Nephron (organoid): Measurements from ENCODE around the gene GPSM1.

Experiments
- H3K27ac Mint-ChIP-seq, 3 experiments: 2 replicates each; pipeline ENCODE4 v1.8.0; 2020; ENCODE audit warnings: mixed read lengths in 3 of 3, mild to moderate bottlenecking in 2 of 3, moderate library complexity in 1 of 3
- H3K27me3 Mint-ChIP-seq: 2 replicates; pipeline ENCODE4 v1.8.0; 2021; ENCODE audit warnings: low read depth, mild to moderate bottlenecking, moderate library complexity, mixed read lengths
- H3K36me3 Mint-ChIP-seq: 2 replicates; pipeline ENCODE4 v1.8.0; 2020; ENCODE audit warnings: low read depth, mixed read lengths
- H3K4me1 Mint-ChIP-seq: 2 replicates; pipeline ENCODE4 v1.8.0; 2020; ENCODE audit warnings: mixed read lengths
- H3K4me3 Mint-ChIP-seq, 3 experiments: 2 replicates each; pipeline ENCODE4 v1.8.0; 2020; ENCODE audit warnings: mild to moderate bottlenecking in 3 of 3, mixed read lengths in 3 of 3, moderate library complexity in 2 of 3
- H3K9me3 Mint-ChIP-seq: 2 replicates; pipeline ENCODE4 v1.8.0; 2020; ENCODE audit warnings: mixed read lengths
- CTCF ChIP-seq, 3 experiments: fragments of 200-600 bp; sonication (generic); IDR thresholded peaks; one replicate each; pipeline ENCODE4 v1.5.0; 2021; ENCODE audit warnings: antibody characterized with exemption in 3 of 3; ENCODE audit not compliant: unreplicated experiment in 3 of 3

The GPSM1 gene

GRCh38 chr9:136385015-136385414 lies 57.7 kb downstream of the GPSM1 start:
- Mint-ChIP-seq H3K9me3 (no peaks in the 10 kb centered on the region), H3K4me3 (no peak overlapping the region), H3K4me1 (no peaks in the 10 kb centered on the region), H3K36me3 (peaks cover 39% of the 10 kb centered on the region), H3K27ac (no peak overlapping the region), H3K27me3 (no peaks in the 10 kb centered on the region)
- no peak for TF ChIP-seq CTCF (IDR thresholded peaks at IDR 0.05; ENCODE audit: unreplicated experiment in 3 of 3)

DNA sequence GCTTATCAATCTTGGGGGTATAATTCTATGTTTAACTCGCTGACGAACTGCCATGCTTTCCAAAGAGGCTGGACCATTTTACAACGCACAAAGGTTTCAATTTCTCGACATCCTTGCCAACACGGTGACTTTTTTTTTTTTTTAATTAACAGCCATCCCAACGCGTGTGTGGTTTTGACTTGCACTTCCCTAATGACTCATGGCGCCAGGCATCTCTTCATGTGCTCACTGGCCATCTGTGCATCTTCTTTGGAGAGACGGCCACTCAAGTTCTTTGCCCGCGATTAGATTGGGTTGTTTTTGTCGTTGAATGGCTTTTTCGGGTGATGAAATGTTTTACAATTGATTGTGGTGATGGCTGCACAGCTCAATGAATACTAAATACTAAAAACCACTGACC lies 58.7 kb downstream of the GPSM1 start:
- Mint-ChIP-seq H3K27me3 (no peaks in the 10 kb centered on the region), H3K36me3 (peaks cover 40% of the 10 kb centered on the region), H3K4me1 (no peaks in the 10 kb centered on the region), H3K4me3 (no peak overlapping the region), H3K9me3 (no peaks in the 10 kb centered on the region), H3K27ac (no peak overlapping the region)
- TF ChIP-seq CTCF (IDR thresholded peaks at IDR 0.05; ENCODE audit: unreplicated experiment in 3 of 3): no peak

DNA sequence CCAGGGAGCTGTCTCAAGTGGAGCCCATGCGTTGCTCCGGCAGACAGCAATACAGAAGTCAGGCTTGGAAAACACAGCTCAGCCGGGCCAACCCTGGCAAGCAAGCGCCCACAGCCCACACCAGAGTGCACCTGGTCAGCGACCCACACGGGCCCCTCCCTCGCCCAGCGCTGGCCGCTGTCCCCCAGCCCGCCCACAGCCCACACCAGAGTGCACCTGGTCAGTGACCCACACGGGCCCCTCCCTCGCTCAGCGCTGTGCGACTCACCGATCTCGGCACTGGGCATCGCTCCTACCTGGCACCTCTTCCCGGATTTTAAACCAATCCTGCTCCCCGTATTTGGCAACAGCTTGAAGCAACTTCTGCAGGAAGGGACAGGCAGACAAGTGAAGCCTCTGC lies 59.9 kb downstream of the GPSM1 start:
- H3K9me3 Mint-ChIP-seq: no peaks in the 10 kb centered on the region
- no peak overlapping the region for H3K27ac Mint-ChIP-seq
- H3K4me1 Mint-ChIP-seq: no peaks in the 10 kb centered on the region
- no peak overlapping the region for H3K4me3 Mint-ChIP-seq
- no peak for TF ChIP-seq CTCF (IDR thresholded peaks at IDR 0.05; ENCODE audit: unreplicated experiment in 3 of 3)
- peaks cover 50% of the 10 kb centered on the region for H3K36me3 Mint-ChIP-seq
- H3K27me3 Mint-ChIP-seq: no peaks in the 10 kb centered on the region

DNA sequence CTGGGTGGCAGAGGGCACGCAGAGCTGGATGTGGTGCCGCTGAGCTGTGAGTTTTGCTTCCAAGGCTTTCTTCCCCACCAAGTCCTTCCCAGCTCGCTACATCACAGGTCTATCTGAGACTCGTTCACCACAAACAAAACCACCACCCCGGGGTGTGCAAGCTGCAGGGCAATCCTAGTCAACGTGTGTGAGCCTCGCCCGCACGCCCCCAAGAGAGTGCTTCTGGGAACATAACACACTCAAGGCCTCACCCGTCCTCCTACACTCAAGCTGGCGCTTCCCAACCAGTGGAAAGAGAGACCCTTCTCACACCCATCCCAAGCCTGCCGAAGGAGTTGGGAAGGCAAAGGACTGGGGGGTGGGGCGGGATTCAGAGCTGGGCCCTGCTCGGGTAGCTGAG lies 62.1 kb downstream of the GPSM1 start:
- peaks cover 53% of the 10 kb centered on the region for H3K36me3 Mint-ChIP-seq
- TF ChIP-seq CTCF (IDR thresholded peaks at IDR 0.05; ENCODE audit: unreplicated experiment in 3 of 3): no peak
- H3K4me3 Mint-ChIP-seq: no peak overlapping the region
- no peaks in the 10 kb centered on the region for H3K4me1 Mint-ChIP-seq
- no peaks in the 10 kb centered on the region for H3K27me3 Mint-ChIP-seq
- H3K27ac Mint-ChIP-seq: no peak overlapping the region
- no peaks in the 10 kb centered on the region for H3K9me3 Mint-ChIP-seq

- H3K36me3 Mint-ChIP-seq: peaks cover 48% of the 10 kb centered on the region
- H3K9me3 Mint-ChIP-seq: no peaks in the 10 kb centered on the region
- H3K27ac Mint-ChIP-seq: no peak overlapping the region
- H3K4me1 Mint-ChIP-seq: no peaks in the 10 kb centered on the region
- no peak for TF ChIP-seq CTCF (IDR thresholded peaks at IDR 0.05; ENCODE audit: unreplicated experiment in 3 of 3)
- H3K4me3 Mint-ChIP-seq: no peak overlapping the region
- H3K27me3 Mint-ChIP-seq: no peaks in the 10 kb centered on the region
These were observed 64.6 kb downstream of the GPSM1 start for GRCh38 chr9:136391737-136392537.
